WERI-Rb-1 (cell line): ENCODE measurements around the gene RAB6B.

Source experiments
- DNase-seq: peaks from one replicate; pipeline ENCODE4 v3.0.0-alpha.2; 2020
- H3K27ac ChIP-seq: fragments of 250-450 bp; sonication (Bioruptor Pico); 2 replicates; pipeline ENCODE4 v1.5.1; 2020; ENCODE audit warnings: mild to moderate bottlenecking, moderate library complexity
- H3K27me3 ChIP-seq: fragments of 250-450 bp; sonication (Bioruptor Pico); 2 replicates; pipeline ENCODE4 v1.5.1; 2021; ENCODE audit warnings: mild to moderate bottlenecking, low read depth, moderate library complexity; ENCODE audit not compliant: insufficient read depth, severe bottlenecking
- H3K36me3 ChIP-seq: fragments of 250-450 bp; sonication (Bioruptor Pico); 2 replicates; pipeline ENCODE4 v1.5.1; 2020; ENCODE audit warnings: mild to moderate bottlenecking, moderate library complexity
- H3K4me3 ChIP-seq: 2 replicates; pipeline ENCODE4 v1.5.1; 2011; ENCODE audit warnings: low read depth, mild to moderate bottlenecking, control low read depth, low read length
- H3K9me3 ChIP-seq: fragments of 250-450 bp; sonication (Bioruptor Pico); 2 replicates; pipeline ENCODE4 v1.5.1; 2021; ENCODE audit warnings: mild to moderate bottlenecking, moderate library complexity; ENCODE audit not compliant: severe bottlenecking
- CTCF ChIP-seq: IDR thresholded peaks from 2 replicates; pipeline ENCODE4 v1.5.1; 2011; ENCODE audit warnings: low read depth, mild to moderate bottlenecking, control low read depth, inconsistent platforms, low read length

Gene RAB6B

GRCh38 chr3:133775835-133776234, 119.8 kb downstream of the RAB6B start:
- DNase-seq = no peak
- Histone ChIP-seq H3K27ac (no peak overlapping the region), H3K36me3 (no peaks in the 10 kb centered on the region), H3K4me3 (no peak overlapping the region), H3K9me3 (no peaks in the 10 kb centered on the region), H3K27me3 (no peaks in the 10 kb centered on the region)
- TF ChIP-seq CTCF = no peak

GRCh38 chr3:133775309-133775708, 120.4 kb downstream of the RAB6B start:
- no peaks in the 10 kb centered on the region for H3K27me3 ChIP-seq
- no peaks in the 10 kb centered on the region for H3K36me3 ChIP-seq
- DNase-seq = no peak
- no peak for TF ChIP-seq CTCF
- H3K9me3 ChIP-seq = no peaks in the 10 kb centered on the region
- H3K4me3 ChIP-seq = no peak overlapping the region
- H3K27ac ChIP-seq = no peak overlapping the region
